ENCODE data around the gene PTPRN2.

GRCh38 chr7:158617737-158618128 is 30.1 kb upstream of the PTPRN2 start:
- TF ChIP-seq NR3C1 (CRISPR knock-in tag; IDR thresholded peaks at IDR 0.05) (no peak), POLR2A (IDR thresholded peaks at IDR 0.05; ENCODE audit: insufficient read depth in 1 of 2, low read depth in 2 of 2, low read length in 2 of 2) (no peak), ZNF616 (CRISPR knock-in tag; IDR thresholded peaks at IDR 0.05; ENCODE audit: low read depth) (no peak), ATF1 (CRISPR knock-in tag; IDR thresholded peaks at IDR 0.05) (no peak), RBM39 (IDR thresholded peaks at IDR 0.05; ENCODE audit: low read depth, low read length, poor library complexity, severe bottlenecking) (no peak), GABPA (IDR thresholded peaks at IDR 0.05; ENCODE audit: low read depth, low read length) (no peak), GABPA (CRISPR knock-in tag; IDR thresholded peaks at IDR 0.05; ENCODE audit: low read depth) (no peak), ZNF10 (CRISPR knock-in tag; IDR thresholded peaks at IDR 0.05; ENCODE audit: borderline replicate concordance, low read depth) (no peak)
- TF ChIP-seq, protein P1, sequence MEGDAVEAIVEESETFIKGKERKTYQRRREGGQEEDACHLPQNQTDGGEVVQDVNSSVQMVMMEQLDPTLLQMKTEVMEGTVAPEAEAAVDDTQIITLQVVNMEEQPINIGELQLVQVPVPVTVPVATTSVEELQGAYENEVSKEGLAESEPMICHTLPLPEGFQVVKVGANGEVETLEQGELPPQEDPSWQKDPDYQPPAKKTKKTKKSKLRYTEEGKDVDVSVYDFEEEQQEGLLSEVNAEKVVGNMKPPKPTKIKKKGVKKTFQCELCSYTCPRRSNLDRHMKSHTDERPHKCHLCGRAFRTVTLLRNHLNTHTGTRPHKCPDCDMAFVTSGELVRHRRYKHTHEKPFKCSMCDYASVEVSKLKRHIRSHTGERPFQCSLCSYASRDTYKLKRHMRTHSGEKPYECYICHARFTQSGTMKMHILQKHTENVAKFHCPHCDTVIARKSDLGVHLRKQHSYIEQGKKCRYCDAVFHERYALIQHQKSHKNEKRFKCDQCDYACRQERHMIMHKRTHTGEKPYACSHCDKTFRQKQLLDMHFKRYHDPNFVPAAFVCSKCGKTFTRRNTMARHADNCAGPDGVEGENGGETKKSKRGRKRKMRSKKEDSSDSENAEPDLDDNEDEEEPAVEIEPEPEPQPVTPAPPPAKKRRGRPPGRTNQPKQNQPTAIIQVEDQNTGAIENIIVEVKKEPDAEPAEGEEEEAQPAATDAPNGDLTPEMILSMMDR (CRISPR knock-in tag; IDR thresholded peaks at IDR 0.05) = no peak
